GM23338 (cell line): ENCODE results near the gene ABCA4. TPM values are rescaled to one million over a fixed set of nuclear protein-coding genes. Genes with fewer than 3 reads are reported as not detected.

ENCODE experiments used
- ATAC-seq: fragments of 200-7000 bp; cut with Tn5 transposase; 3 replicates; pipeline ENCODE4 v1.9.1; 2020
- DNase-seq: peaks from one replicate; pipeline ENCODE4 v3.0.0-alpha.2; 2015; ENCODE audit warnings: low spot score
- H2AFZ ChIP-seq: fragments of 200-600 bp; sonication (generic); 2 replicates; pipeline ENCODE4 v1.8.0; 2016; ENCODE audit warnings: antibody characterized with exemption, mild to moderate bottlenecking, moderate library complexity
- H3F3A ChIP-seq: fragments of 200-600 bp; sonication (generic); replicated peaks from 2 replicates; pipeline ENCODE4 v1.8.0; 2017; ENCODE audit warnings: antibody characterized with exemption, mixed run types, low read depth
- H3K27ac ChIP-seq: fragments of 200-600 bp; sonication (generic); 2 replicates; pipeline ENCODE4 v1.6.1; 2016; ENCODE audit warnings: low read depth
- H3K27me3 ChIP-seq: fragments of 200-600 bp; sonication (generic); 2 replicates; pipeline ENCODE4 v1.8.0; 2016; ENCODE audit warnings: mild to moderate bottlenecking, mixed run types, moderate library complexity; ENCODE audit not compliant: insufficient read depth
- H3K36me3 ChIP-seq: fragments of 200-600 bp; sonication (generic); 2 replicates; pipeline ENCODE4 v1.8.0; 2016; ENCODE audit warnings: mild to moderate bottlenecking; ENCODE audit not compliant: insufficient read depth
- H3K4me1 ChIP-seq: fragments of 200-600 bp; sonication (generic); 2 replicates; pipeline ENCODE4 v1.8.0; 2016; ENCODE audit warnings: mild to moderate bottlenecking, moderate library complexity; ENCODE audit not compliant: insufficient read depth
- H3K4me2 ChIP-seq: fragments of 200-600 bp; sonication (generic); 2 replicates; pipeline ENCODE4 v1.7.1; 2017; ENCODE audit warnings: mixed run types
- H3K4me3 ChIP-seq: fragments of 200-600 bp; sonication (generic); 2 replicates; pipeline ENCODE4 v1.6.1; 2016; ENCODE audit warnings: mixed run types
- H3K79me2 ChIP-seq: fragments of 200-600 bp; sonication (generic); replicated peaks from 2 replicates; pipeline ENCODE4 v1.8.0; 2017; ENCODE audit warnings: mild to moderate bottlenecking; ENCODE audit not compliant: insufficient read depth
- H3K9me2 ChIP-seq: fragments of 200-600 bp; sonication (generic); 2 replicates; pipeline ENCODE4 v1.8.0; 2017; ENCODE audit not compliant: insufficient read depth
- H4K20me1 ChIP-seq: fragments of 200-600 bp; sonication (generic); replicated peaks from 2 replicates; pipeline ENCODE4 v1.8.0; 2017; ENCODE audit warnings: mild to moderate bottlenecking; ENCODE audit not compliant: insufficient read depth
- H3K27ac Mint-ChIP-seq: 2 replicates; pipeline ENCODE4 v1.8.0; 2020; ENCODE audit warnings: inconsistent platforms, mild to moderate bottlenecking, moderate library complexity, mixed read lengths
- H3K27me3 Mint-ChIP-seq: 3 replicates; pipeline ENCODE4 v1.8.0; 2022; ENCODE audit warnings: low read depth, mild to moderate bottlenecking, moderate library complexity, mixed read lengths, inconsistent platforms; ENCODE audit not compliant: insufficient read depth, poor library complexity
- H3K36me3 Mint-ChIP-seq: 3 replicates; pipeline ENCODE4 v1.8.0; 2021; ENCODE audit warnings: low read depth, mild to moderate bottlenecking, inconsistent platforms, moderate library complexity, mixed read lengths
- H3K4me1 Mint-ChIP-seq: 3 replicates; pipeline ENCODE4 v1.8.0; 2020; ENCODE audit warnings: mild to moderate bottlenecking, inconsistent platforms, mixed read lengths
- H3K4me3 Mint-ChIP-seq: 3 replicates; pipeline ENCODE4 v1.8.0; 2021; ENCODE audit warnings: moderate library complexity, mild to moderate bottlenecking, inconsistent platforms, mixed read lengths
- H3K9me3 Mint-ChIP-seq: 3 replicates; pipeline ENCODE4 v1.8.0; 2020; ENCODE audit warnings: moderate library complexity, mild to moderate bottlenecking, inconsistent platforms, mixed read lengths
- CREB1 ChIP-seq: fragments of 250-450 bp; sonication (Bioruptor Pico); IDR thresholded peaks from 2 replicates; pipeline ENCODE4 v1.5.0; 2020; ENCODE audit warnings: low read depth, mild to moderate bottlenecking, moderate library complexity
- EZH2 ChIP-seq: fragments of 200-600 bp; sonication (generic); IDR thresholded peaks from one replicate; pipeline ENCODE4 v1.8.0; 2017; ENCODE audit warnings: antibody characterized with exemption, mild to moderate bottlenecking, low read depth; ENCODE audit not compliant: unreplicated experiment
- EZH2phosphoT487 ChIP-seq: fragments of 200-600 bp; sonication (generic); IDR thresholded peaks from one replicate; pipeline ENCODE4 v1.8.1; 2018; ENCODE audit warnings: antibody characterized with exemption; ENCODE audit not compliant: unreplicated experiment
- JUNB ChIP-seq: IDR thresholded peaks from one replicate; pipeline ENCODE4 v1.6.1; 2016; ENCODE audit warnings: antibody characterized with exemption; ENCODE audit not compliant: unreplicated experiment
- NANOG ChIP-seq: IDR thresholded peaks from 2 replicates; pipeline ENCODE4 v1.6.1; 2016; ENCODE audit warnings: antibody characterized with exemption, borderline replicate concordance
- POLR2AphosphoS5 ChIP-seq: IDR thresholded peaks from 2 replicates; pipeline ENCODE4 v1.6.1; 2016; ENCODE audit warnings: antibody characterized with exemption, low read depth
- STAT1 ChIP-seq: IDR thresholded peaks from one replicate; pipeline ENCODE4 v1.6.1; 2016; ENCODE audit warnings: antibody characterized with exemption; ENCODE audit not compliant: unreplicated experiment
- ZNF114 ChIP-seq: fragments of 250-450 bp; sonication (Bioruptor Pico); IDR thresholded peaks from 2 replicates; pipeline ENCODE4 v1.5.0; 2020; ENCODE audit warnings: mild to moderate bottlenecking, moderate library complexity
- ZNF331 ChIP-seq: fragments of 250-450 bp; sonication (Bioruptor Pico); IDR thresholded peaks from 2 replicates; pipeline ENCODE4 v1.5.0; 2020; ENCODE audit warnings: low read depth, mild to moderate bottlenecking, moderate library complexity
- polyA plus RNA-seq: library from polyadenylated mRNA; unstranded; fragments of >200 nt; fragmentation: Nextera tagmentation; extraction: Ambion mirVana; gene quantifications from 2 replicates; pipeline ENCODE4 v1.2.1, GENCODE V29; 2016
- total RNA-seq: library from RNA; depleted of rRNA; stranded (reverse); fragments of >200 nt; shearing (Covaris generic); gene quantifications from 2 replicates; pipeline ENCODE4 v1.2.3, GENCODE V29; 2014
- TF ChIP-seq, protein P1 (sequence below): fragments of 250-450 bp; sonication (Bioruptor Pico); IDR thresholded peaks from 2 replicates; pipeline ENCODE4 v1.5.0; 2020; ENCODE audit warnings: mild to moderate bottlenecking, moderate library complexity
- TF ChIP-seq, protein P2 (sequence below): IDR thresholded peaks from 2 replicates; pipeline ENCODE4 v1.6.1; 2016; ENCODE audit warnings: antibody characterized with exemption
- TF ChIP-seq, protein P3 (sequence below): IDR thresholded peaks from one replicate; pipeline ENCODE4 v1.6.1; 2018; ENCODE audit warnings: antibody characterized with exemption; ENCODE audit not compliant: unreplicated experiment
- TF ChIP-seq, protein P4 (sequence below), 2 experiments: fragments of 200-600 bp in 1 of 2; sonication (generic) in 1 of 2; conservative IDR thresholded peaks; 2 replicates each; pipeline versions ENCODE4 v1.5.1 to v1.6.1; 2016 to 2017; ENCODE audit warnings: antibody characterized with exemption in 2 of 2, low read depth in 2 of 2, mild to moderate bottlenecking in 2 of 2, moderate library complexity in 1 of 2

The ABCA4 gene
- total and polyA plus RNA-seq, 2 experiments from 2014 or later, result not detected

DNA sequence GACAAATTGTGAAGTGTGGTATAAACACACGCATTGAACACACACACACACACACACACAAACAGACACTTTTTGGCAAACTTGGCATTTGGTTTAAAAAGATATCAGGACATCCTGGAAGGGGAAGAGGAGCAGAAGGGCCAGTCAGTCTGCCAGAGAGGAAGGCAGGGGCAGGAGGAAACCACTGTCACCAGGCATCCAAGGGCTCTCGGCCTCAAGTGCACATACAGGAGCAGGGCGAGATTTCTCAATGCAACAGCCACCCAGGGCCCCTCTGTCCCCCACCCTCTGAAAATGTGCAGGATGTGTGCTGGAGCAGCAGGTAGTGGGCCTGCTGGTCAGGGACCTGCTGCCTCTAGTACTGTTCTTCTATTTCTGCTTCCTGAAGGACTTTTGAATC is 71.2 kb downstream of the ABCA4 start:
- H3K4me2 ChIP-seq, result no peak overlapping the region
- H3K27me3 Mint-ChIP-seq, result peaks cover 14% of the 10 kb centered on the region
- no peak for TF ChIP-seq STAT1
- no peak for TF ChIP-seq NANOG
- TF ChIP-seq JUNB, result no peak
- no peak for TF ChIP-seq EZH2
- no peak for TF ChIP-seq ZNF114 (CRISPR knock-in tag)
- TF ChIP-seq, protein P1, sequence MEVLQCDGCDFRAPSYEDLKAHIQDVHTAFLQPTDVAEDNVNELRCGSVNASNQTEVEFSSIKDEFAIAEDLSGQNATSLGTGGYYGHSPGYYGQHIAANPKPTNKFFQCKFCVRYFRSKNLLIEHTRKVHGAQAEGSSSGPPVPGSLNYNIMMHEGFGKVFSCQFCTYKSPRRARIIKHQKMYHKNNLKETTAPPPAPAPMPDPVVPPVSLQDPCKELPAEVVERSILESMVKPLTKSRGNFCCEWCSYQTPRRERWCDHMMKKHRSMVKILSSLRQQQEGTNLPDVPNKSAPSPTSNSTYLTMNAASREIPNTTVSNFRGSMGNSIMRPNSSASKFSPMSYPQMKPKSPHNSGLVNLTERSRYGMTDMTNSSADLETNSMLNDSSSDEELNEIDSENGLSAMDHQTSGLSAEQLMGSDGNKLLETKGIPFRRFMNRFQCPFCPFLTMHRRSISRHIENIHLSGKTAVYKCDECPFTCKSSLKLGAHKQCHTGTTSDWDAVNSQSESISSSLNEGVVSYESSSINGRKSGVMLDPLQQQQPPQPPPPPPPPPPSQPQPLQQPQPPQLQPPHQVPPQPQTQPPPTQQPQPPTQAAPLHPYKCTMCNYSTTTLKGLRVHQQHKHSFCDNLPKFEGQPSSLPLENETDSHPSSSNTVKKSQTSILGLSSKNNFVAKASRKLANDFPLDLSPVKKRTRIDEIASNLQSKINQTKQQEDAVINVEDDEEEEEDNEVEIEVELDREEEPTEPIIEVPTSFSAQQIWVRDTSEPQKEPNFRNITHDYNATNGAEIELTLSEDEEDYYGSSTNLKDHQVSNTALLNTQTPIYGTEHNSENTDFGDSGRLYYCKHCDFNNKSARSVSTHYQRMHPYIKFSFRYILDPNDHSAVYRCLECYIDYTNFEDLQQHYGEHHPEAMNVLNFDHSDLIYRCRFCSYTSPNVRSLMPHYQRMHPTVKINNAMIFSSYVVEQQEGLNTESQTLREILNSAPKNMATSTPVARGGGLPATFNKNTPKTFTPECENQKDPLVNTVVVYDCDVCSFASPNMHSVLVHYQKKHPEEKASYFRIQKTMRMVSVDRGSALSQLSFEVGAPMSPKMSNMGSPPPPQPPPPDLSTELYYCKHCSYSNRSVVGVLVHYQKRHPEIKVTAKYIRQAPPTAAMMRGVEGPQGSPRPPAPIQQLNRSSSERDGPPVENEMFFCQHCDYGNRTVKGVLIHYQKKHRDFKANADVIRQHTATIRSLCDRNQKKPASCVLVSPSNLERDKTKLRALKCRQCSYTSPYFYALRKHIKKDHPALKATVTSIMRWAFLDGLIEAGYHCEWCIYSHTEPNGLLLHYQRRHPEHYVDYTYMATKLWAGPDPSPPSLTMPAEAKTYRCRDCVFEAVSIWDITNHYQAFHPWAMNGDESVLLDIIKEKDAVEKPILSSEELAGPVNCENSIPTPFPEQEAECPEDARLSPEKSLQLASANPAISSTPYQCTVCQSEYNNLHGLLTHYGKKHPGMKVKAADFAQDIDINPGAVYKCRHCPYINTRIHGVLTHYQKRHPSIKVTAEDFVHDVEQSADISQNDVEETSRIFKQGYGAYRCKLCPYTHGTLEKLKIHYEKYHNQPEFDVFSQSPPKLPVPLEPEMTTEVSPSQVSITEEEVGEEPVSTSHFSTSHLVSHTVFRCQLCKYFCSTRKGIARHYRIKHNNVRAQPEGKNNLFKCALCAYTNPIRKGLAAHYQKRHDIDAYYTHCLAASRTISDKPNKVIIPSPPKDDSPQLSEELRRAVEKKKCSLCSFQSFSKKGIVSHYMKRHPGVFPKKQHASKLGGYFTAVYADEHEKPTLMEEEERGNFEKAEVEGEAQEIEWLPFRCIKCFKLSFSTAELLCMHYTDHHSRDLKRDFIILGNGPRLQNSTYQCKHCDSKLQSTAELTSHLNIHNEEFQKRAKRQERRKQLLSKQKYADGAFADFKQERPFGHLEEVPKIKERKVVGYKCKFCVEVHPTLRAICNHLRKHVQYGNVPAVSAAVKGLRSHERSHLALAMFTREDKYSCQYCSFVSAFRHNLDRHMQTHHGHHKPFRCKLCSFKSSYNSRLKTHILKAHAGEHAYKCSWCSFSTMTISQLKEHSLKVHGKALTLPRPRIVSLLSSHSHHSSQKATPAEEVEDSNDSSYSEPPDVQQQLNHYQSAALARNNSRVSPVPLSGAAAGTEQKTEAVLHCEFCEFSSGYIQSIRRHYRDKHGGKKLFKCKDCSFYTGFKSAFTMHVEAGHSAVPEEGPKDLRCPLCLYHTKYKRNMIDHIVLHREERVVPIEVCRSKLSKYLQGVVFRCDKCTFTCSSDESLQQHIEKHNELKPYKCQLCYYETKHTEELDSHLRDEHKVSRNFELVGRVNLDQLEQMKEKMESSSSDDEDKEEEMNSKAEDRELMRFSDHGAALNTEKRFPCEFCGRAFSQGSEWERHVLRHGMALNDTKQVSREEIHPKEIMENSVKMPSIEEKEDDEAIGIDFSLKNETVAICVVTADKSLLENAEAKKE (CRISPR knock-in tag), result no peak
- TF ChIP-seq POLR2AphosphoS5, result no peak
- TF ChIP-seq, protein P2, sequence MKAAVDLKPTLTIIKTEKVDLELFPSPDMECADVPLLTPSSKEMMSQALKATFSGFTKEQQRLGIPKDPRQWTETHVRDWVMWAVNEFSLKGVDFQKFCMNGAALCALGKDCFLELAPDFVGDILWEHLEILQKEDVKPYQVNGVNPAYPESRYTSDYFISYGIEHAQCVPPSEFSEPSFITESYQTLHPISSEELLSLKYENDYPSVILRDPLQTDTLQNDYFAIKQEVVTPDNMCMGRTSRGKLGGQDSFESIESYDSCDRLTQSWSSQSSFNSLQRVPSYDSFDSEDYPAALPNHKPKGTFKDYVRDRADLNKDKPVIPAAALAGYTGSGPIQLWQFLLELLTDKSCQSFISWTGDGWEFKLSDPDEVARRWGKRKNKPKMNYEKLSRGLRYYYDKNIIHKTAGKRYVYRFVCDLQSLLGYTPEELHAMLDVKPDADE, result no peak
- TF ChIP-seq EZH2phosphoT487, result no peak
- no peak for TF ChIP-seq CREB1 (CRISPR knock-in tag)
- no peak for TF ChIP-seq ZNF331 (CRISPR knock-in tag)
- TF ChIP-seq, protein P3, sequence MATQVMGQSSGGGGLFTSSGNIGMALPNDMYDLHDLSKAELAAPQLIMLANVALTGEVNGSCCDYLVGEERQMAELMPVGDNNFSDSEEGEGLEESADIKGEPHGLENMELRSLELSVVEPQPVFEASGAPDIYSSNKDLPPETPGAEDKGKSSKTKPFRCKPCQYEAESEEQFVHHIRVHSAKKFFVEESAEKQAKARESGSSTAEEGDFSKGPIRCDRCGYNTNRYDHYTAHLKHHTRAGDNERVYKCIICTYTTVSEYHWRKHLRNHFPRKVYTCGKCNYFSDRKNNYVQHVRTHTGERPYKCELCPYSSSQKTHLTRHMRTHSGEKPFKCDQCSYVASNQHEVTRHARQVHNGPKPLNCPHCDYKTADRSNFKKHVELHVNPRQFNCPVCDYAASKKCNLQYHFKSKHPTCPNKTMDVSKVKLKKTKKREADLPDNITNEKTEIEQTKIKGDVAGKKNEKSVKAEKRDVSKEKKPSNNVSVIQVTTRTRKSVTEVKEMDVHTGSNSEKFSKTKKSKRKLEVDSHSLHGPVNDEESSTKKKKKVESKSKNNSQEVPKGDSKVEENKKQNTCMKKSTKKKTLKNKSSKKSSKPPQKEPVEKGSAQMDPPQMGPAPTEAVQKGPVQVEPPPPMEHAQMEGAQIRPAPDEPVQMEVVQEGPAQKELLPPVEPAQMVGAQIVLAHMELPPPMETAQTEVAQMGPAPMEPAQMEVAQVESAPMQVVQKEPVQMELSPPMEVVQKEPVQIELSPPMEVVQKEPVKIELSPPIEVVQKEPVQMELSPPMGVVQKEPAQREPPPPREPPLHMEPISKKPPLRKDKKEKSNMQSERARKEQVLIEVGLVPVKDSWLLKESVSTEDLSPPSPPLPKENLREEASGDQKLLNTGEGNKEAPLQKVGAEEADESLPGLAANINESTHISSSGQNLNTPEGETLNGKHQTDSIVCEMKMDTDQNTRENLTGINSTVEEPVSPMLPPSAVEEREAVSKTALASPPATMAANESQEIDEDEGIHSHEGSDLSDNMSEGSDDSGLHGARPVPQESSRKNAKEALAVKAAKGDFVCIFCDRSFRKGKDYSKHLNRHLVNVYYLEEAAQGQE, result no peak
- TF ChIP-seq, protein P4, sequence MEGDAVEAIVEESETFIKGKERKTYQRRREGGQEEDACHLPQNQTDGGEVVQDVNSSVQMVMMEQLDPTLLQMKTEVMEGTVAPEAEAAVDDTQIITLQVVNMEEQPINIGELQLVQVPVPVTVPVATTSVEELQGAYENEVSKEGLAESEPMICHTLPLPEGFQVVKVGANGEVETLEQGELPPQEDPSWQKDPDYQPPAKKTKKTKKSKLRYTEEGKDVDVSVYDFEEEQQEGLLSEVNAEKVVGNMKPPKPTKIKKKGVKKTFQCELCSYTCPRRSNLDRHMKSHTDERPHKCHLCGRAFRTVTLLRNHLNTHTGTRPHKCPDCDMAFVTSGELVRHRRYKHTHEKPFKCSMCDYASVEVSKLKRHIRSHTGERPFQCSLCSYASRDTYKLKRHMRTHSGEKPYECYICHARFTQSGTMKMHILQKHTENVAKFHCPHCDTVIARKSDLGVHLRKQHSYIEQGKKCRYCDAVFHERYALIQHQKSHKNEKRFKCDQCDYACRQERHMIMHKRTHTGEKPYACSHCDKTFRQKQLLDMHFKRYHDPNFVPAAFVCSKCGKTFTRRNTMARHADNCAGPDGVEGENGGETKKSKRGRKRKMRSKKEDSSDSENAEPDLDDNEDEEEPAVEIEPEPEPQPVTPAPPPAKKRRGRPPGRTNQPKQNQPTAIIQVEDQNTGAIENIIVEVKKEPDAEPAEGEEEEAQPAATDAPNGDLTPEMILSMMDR (conservative IDR thresholded peaks at IDR 0.05; ENCODE audit: low read depth in 2 of 2), result no peak
- no peak for DNase-seq
- H3F3A ChIP-seq, result no peaks in the 10 kb centered on the region
- ATAC-seq, result no peak
- no peaks in the 10 kb centered on the region for H3K36me3 Mint-ChIP-seq
- peaks cover 34% of the 10 kb centered on the region for H3K4me1 Mint-ChIP-seq
- H3K27me3 ChIP-seq, result no peaks in the 10 kb centered on the region
- H3K4me3 Mint-ChIP-seq, result no peak overlapping the region
- peaks cover 36% of the 10 kb centered on the region for H3K4me1 ChIP-seq
- H2AFZ ChIP-seq, result no peak overlapping the region; the same call in 1 of the 2 replicates
- no peaks in the 10 kb centered on the region for H3K9me3 Mint-ChIP-seq
- H4K20me1 ChIP-seq, result no peaks in the 10 kb centered on the region
- peaks cover 2% of the 10 kb centered on the region; the same call in 1 of the 2 replicates for H3K9me2 ChIP-seq
- H3K27ac ChIP-seq, result no peak overlapping the region
- H3K27ac Mint-ChIP-seq, result no peak overlapping the region
- H3K79me2 ChIP-seq, result no peaks in the 10 kb centered on the region
- no peaks in the 10 kb centered on the region for H3K36me3 ChIP-seq
- H3K4me3 ChIP-seq, result no peak overlapping the region
